ENCODE measurements around the gene RAD54L.
"Not testable (repeated sequence)": the region's sequence is repeated elsewhere in the genome, so short reads cannot be mapped to it uniquely, and the experiment has no call there.

The RAD54L gene

DNA sequence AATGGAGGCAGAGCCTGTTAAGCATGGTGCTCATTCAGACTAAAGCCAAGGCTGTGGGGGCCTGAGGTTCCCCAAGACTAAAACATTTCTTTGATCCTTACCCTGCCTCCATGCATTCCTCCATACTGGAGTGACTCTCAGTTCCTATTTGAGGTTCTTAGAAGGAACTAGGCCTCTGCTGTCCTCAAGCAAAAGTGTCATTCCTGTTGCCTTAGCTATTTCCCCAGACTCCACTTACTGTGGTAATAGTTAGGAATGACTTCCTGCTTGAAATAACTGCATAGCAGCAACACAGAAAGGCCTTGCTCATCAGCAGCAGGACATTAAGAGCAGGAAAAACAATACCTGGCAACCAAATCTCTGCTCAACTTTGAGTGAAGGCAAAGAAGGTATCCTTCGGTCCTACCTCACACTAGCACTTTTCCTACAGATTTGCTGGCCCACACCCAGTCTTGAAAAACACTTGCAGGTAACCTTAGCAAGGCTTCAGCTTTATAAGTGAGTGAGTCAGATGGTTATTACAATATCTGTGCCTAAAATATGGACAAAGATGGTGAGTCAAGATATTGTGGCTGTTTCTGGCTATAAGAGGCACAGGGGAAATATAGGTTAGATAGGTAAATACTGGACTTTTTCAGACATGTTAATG is 41.0 kb downstream of the RAD54L start:
- no peak for DNase-seq

DNA sequence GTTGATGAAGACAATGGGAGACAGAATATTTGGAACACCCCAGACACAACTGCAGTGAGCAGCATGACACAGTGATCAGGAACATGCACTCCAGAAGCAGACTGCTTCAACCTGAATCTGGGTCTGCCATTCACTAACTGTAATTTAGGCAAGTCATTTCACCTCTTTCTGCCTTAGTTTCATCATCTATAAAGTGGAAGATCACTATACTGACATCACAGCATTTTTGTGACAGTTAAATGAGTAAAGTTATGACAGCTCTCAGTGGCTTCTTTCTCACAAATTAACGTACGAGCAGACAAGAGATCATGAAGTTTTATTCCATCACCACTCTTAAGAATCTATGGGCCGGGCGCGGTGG is 41.6 kb downstream of the RAD54L start:
- no peak for DNase-seq

GRCh38 chr1:46289976-46290375 is 42.4 kb downstream of the RAD54L start:
- no peak for DNase-seq

DNA sequence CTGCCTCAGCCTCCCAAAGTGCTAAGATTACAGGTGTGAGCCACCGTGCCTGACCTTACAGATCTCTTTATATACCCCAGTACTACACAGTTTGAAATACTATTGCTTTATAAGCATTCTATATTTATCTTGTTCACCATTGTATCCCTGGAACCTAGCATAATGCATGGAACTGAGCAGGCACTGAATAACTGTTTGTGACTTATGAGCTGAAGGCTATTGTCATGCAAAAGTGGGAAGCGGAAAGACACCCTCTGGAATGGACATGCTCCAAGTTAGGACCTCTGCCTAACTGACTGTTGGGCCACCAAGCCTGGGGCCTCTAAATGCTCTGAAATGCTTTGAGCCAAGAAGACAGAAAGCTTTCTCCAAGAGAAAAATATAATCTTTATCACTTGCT is 47.7 kb downstream of the RAD54L start:
- DNase-seq, result no peak

DNA sequence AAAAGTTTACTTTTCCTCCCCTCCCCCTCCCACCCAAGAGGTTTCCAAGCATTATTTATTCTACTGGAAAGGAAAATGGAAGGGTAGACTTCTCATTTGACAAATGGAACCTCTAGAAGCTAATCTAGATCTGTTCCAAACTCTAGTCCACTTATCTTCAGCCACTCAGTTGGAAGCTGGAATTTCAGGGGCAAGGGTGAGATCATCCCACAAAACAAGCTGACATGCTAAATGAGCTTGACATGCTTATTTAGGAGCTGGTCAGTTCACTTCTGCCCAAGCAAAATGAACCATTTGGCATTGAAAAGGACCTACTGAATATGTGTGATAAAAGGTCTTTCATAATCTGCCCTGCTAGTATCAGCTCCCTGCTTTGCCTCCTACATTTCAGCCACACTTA is 50.8 kb downstream of the RAD54L start:
- DNase-seq, result no peak

- no peak for DNase-seq
These were observed 53.3 kb downstream of the RAD54L start for GRCh38 chr1:46300673-46301405.

GRCh38 chr1:46301406-46301807 is 53.8 kb downstream of the RAD54L start:
- DNase-seq, result no peak

- peak; percentile 46 to 57 for DNase-seq
These were observed 54.5 kb downstream of the RAD54L start for GRCh38 chr1:46301808-46302640.

GRCh38 chr1:46302641-46303037 is 55.1 kb downstream of the RAD54L start:
- peak in 1 of 2 donors; percentile 6 for DNase-seq

DNA sequence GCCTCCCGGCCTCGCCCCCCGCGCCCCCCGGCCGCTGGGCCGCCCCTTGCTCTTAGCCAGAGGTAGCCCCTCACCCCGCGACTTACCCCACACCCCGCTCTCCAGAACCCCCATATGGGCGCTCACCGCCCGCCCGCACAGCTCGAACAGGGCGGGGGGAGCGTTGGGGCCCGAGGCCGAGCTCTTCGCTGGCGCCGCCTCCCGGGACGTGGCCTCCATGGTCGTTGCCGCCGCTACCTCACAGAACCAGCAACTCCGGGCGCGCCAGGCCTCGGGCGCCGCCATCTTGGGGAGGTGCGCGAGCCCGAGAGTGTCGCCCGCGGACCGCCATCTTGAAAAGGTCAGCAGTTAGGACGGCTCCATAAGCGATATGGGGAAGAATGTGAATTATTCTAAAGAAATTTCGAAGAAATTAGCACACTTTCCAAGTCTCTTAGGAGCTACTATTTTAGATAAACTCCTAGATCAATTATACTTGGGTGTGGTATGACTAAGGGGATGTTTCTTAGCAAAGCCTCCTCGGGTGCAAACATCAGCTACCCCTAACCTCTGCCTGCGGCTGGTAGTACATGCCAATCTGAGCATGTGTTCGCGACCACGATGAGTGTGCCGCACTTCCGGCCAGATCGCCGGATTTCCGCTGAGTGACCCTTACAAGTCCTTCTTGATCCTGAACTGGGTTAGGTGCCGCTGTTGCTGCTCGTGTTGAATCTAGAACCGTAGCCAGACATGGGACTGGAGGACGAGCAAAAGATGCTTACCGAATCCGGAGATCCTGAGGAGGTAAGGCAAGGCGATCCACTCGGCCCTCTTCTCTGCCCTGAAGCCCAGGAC is 55.7 kb downstream of the RAD54L start, which contains the start of the genes LRRC41 and UQCRH:
LRRC41 (minus strand) TSS at position 579 of the 834 bp plus-strand sequence; CDS start at position 285, 294 bp downstream.
UQCRH (plus strand) TSS at position 661 of the 834 bp plus-strand sequence; CDS start at position 730, 69 bp downstream.
- DNase-seq, result peak; percentile 93 to 96

DNA sequence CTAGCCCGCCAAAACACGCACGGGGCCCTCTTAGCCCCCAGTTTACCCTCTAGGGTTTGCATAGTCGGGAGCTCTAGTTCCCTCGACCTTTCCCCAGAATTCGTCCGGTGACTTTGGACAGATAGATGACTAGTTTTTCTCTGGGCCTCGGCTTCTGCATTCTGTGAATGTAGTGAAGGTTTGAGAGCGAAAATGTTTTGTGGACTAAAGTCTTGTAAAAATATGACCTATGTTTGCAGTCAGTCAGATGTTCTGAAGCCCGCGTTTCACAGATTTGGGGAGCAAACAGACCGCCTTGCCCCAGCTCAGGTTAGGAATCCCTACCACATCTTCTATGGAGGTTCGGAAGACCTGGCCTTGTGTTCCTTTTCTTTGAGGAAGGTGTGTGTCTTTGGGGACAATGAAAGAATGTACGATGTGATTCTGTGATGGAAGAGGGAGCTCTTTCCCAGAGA is 56.3 kb downstream of the RAD54L start:
- no peak for DNase-seq

DNA sequence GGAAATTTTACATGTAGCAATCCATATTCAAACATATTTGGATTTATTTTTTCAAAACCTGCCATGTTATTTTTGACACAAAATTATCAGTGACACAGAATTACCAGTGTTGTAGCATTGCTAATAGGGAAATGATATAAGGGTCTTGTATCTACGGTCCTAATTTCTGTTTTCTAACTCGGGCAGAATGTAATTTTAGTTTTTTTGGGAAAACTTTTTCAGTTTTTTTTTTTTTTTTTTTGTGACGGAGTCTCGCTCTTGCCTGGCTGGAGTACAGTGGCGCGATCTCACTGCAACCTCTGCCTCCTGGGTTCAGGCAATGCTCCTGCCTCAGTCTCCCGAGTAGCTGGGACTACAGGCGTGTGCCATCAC is 58.6 kb downstream of the RAD54L start:
- DNase-seq, result no peak

- no peak for DNase-seq
These were observed 62.0 kb downstream of the RAD54L start for GRCh38 chr1:46309401-46310159.

DNA sequence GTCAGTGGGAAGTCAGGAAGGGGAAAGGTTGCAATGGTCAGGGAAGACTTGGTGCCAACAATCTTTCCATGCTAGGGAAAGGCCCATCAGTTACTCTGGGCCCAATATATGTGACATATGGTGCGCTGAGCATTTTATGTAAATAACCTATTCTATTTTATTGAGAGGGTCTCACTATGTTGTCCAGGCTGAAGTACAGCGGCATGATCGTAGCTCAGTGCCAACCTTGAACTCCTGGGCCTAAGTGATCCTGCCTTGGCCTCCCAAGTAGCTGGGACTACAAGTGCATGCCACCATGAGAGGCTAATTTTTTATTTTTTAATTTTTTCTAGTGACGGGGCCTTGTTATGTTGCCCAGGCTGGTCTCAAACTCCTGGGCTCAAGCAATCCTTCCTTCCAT is 62.8 kb downstream of the RAD54L start:
- no peak for DNase-seq

- DNase-seq, result no peak
These were observed 68.3 kb downstream of the RAD54L start for GRCh38 chr1:46315669-46316403.

DNA sequence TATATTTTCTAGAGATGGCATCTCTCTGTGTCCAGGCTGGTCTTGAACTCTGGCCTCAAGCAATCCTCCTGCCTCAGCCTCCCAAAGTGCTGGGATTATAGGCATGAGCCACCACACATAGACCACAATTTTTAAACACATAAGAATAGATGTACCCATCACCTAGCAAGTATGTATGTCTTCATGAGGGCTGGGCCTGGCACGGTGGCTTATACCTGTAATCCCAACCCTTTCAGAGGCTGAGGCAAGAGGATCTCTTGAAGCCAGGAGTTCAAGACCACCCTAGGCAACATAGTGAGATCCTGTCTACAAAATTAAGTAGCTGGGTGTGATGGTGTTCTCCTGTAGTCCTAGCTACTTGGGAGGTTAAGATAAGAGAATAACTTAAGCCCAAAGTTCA is 69.8 kb downstream of the RAD54L start:
- no peak for DNase-seq

DNA sequence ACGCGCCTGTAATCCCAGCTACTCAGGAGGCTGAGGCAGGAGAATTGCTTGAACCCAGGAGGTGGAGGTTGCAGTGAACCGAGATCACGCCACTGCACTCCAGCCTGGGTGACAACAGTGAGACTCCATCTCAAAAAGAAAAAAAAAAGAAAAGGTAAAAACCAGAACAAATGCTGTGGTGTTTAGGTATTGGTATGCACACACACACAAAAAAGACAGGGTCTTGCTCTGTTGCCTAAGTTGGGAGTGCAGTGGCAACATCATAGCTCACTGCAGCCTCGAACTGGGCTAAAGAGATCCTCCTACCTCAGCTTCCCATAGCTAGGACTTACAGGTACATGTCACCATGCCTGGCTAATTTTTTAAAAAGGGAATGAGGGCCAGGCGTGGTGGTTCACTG is 71.7 kb downstream of the RAD54L start:
- not testable (repeated sequence) for DNase-seq

GRCh38 chr1:46319960-46320914 is 72.7 kb downstream of the RAD54L start:
- DNase-seq, result not testable (repeated sequence)

DNA sequence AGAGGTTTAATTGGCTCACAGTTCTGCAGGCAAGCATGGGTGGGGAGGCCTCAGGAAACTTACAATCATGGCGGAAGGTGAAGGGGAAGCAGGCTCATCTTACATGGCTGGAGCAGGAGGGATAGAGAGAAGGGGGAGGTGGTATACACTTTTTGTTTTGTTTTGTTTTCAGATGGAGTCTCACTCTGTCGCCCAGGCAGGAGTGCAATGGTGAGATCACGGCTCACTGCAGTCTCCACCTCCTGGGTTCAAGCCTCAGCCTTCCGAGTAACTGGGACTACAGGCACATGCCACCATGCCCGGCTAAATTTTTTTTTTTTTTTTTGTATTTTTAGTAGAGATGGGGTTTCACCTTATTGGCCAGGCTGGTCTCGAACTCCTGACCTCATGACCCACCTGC is 74.6 kb downstream of the RAD54L start:
- not testable (repeated sequence) for DNase-seq

All from CD4-positive, alpha-beta T cell treated with Interleukin-1 beta for 1 hour (primary cell).